GM18526 (cell line): ENCODE data around the gene MAP2.

Experiments
- POLR2A ChIP-seq: IDR thresholded peaks from 3 replicates; pipeline ENCODE4 v1.6.1; 2011; ENCODE audit not compliant: insufficient read length; ENCODE audit errors: extremely low read depth

The MAP2 gene

DNA sequence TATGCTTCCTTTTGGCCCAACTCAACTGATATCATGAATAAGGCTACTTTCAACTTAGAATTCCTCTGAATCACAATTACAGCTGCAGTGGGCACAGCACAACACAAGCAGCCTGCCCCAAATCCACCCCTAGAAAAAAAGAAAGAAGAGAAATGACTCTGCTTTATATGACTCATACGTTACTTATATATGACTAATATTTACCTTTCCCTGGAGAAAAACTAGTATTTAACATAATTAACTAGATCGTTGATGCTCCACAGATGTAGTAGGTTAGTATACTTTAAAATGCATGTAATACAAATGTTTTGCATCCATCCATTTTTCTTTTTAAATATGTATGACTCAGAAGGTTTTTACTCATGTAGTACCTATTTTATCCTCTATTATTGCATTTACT, 214.5 kb downstream of the MAP2 start:
- TF ChIP-seq POLR2A = no peak

DNA sequence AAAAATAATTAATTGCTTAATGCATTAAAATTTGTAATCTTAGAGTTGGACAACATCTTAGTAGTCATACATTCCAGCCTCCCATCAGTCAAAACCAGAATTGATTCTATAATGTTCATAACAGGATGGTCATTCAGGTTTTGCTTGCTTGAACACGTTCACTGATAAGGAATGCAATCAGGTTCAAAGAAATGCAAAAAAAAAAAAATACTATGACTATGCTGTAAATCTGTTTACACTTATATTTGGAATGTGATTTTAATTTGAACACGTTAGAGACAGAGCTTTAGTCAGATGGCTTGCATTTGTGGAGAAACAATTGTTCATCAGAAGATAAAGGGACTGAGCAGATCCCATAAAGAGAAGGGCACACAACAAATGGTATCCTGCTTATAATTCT, 216.5 kb downstream of the MAP2 start:
- no peak for TF ChIP-seq POLR2A

- no peak for TF ChIP-seq POLR2A
These were observed 218.4 kb downstream of the MAP2 start for GRCh38 chr2:209642146-209642820.

DNA sequence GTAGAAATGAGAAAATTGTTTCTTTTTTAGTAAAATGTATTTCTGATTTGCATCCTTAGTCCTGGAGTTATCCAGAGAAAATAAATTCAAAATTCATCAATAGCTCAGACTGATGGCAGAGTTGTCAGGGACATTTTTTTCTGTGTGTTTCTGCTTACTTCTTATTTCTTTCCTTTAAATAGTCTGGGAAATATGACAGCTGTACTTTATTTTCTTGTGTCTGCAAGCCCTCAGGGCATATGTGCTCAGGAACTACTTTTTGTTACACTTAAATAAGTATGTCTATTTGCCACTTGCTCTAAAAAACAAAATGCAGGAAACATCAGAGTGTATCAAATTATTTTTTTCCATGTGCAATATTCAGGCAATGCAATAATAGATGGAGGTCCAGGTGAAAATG, 221.0 kb downstream of the MAP2 start:
- no peak for TF ChIP-seq POLR2A

- no peak for TF ChIP-seq POLR2A
These were observed 224.9 kb downstream of the MAP2 start for GRCh38 chr2:209648714-209649113.

GRCh38 chr2:209653134-209653533, 229.3 kb downstream of the MAP2 start:
- TF ChIP-seq POLR2A = no peak

DNA sequence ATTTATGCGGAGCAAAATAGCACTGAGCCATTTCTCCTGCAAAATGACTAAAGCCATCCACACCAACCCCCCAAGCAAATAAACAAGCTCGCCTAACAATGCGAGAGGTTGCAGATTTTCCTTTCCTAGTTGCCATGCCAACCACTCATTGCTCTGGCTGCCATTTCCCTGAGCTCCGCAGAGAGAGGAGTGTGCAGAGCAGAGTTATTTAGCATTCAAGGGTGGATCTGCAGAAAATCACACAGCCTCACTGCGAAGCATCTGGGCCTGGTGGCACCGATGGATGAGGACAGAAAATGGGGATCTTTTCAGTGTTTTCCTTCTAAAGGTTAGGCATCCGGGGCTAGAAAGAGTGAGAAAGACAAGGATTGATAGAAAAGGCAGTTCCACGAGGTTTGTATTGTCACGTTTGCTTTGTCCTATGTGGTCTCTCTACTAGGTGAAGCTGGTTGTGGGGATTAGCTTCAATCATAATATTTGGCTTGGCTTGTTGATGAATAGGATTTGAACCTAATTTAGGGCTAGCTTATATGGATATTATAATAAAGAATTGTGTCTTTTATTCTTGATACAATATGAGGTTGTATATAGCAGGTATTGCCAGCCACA, 237.5 kb downstream of the MAP2 start:
- no peak for TF ChIP-seq POLR2A

GRCh38 chr2:209662021-209662420, 238.2 kb downstream of the MAP2 start:
- TF ChIP-seq POLR2A = no peak

DNA sequence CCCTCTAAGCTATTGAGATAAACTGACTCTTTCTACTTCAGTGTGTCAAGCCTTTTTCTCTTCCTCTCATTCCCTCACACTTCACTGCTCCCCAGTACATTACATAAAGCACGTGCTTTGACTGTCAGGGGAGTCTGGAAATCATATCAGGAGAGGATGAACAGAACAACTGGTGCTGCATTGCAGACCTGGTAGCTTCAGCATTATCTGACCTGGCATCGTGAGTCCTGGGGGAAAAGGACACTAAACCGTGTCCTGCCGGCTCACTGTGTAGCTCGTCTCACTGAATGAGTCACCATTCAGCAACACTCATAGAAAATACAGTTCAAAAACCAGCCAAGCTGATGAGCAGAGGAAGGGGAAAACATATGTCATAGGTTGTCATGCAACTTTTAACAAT, 239.3 kb downstream of the MAP2 start:
- no peak for TF ChIP-seq POLR2A

DNA sequence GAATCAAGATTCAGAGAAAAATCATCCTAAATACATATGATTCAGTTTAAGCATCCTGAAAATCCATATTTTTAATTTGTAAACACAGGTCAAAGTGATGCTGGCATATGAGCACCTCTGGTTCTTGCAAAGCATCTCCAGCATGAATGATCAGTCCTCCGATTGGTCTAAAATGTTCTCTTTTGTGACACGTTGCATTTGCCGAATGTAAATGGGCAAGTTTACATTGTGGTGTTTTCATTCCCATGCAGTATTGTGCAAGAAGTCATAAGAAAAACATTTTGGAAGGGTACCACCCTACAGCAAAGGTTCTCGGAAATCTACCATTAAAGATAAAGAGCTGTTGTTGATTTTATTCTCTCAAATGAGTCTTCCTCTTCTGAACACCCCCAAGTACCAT, 239.8 kb downstream of the MAP2 start:
- TF ChIP-seq POLR2A = no peak

DNA sequence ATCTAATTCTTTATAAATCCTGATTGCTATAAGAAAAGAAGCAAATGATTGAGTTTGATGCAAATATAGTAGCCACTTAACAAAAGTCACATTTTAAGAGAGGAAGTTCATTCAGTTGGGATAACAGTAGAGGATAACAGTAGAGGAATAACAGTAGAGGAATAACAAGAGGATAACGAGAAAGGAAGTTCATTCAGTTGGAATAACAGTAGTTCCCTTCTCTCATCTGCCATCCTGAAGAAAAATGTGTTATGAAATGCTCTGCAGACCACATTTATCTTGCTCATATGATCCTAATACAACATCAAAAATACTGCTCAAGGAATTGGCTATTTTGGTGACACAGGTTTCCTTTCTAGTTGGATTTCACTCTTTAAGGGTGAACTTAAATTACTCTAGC, 242.4 kb downstream of the MAP2 start:
- no peak for TF ChIP-seq POLR2A

GRCh38 chr2:209671020-209671680, 247.3 kb downstream of the MAP2 start:
- TF ChIP-seq POLR2A = no peak

GRCh38 chr2:209673811-209674210, 250.0 kb downstream of the MAP2 start:
- no peak for TF ChIP-seq POLR2A

- no peak for TF ChIP-seq POLR2A
These were observed 256.7 kb downstream of the MAP2 start for GRCh38 chr2:209680596-209680995.

- no peak for TF ChIP-seq POLR2A
These were observed 257.4 kb downstream of the MAP2 start for GRCh38 chr2:209681201-209681735.

GRCh38 chr2:209682646-209683045, 258.8 kb downstream of the MAP2 start:
- TF ChIP-seq POLR2A = no peak
